HG02981 (cell line): Measurements from ENCODE around the gene CAMK2B.

Source experiments
- ATAC-seq: cut with Tn5 transposase; IDR thresholded peaks from one replicate; pipeline ENCODE4 v1.9.1; 2021; ENCODE audit warnings: mild to moderate bottlenecking, moderate library complexity; ENCODE audit not compliant: unreplicated experiment

Gene CAMK2B

GRCh38 chr7:44275957-44276570 lies 49.3 kb downstream of the CAMK2B start:
- ATAC-seq = no peak

GRCh38 chr7:44275146-44275545 lies 50.2 kb downstream of the CAMK2B start:
- no peak for ATAC-seq

GRCh38 chr7:44274623-44274975 lies 50.8 kb downstream of the CAMK2B start:
- no peak for ATAC-seq

GRCh38 chr7:44273681-44274622 lies 51.4 kb downstream of the CAMK2B start:
- ATAC-seq = no peak

- ATAC-seq = no peak
Measured at GRCh38 chr7:44272981-44273380, 52.4 kb downstream of the CAMK2B start.

- no peak for ATAC-seq
Measured at GRCh38 chr7:44272456-44272855, 52.9 kb downstream of the CAMK2B start.

GRCh38 chr7:44269943-44270493 lies 55.4 kb downstream of the CAMK2B start:
- no peak for ATAC-seq

- no peak for ATAC-seq
Measured at GRCh38 chr7:44269417-44269816, 56.0 kb downstream of the CAMK2B start.

GRCh38 chr7:44268671-44269070 lies 56.7 kb downstream of the CAMK2B start:
- ATAC-seq = no peak

GRCh38 chr7:44267719-44268421 lies 57.5 kb downstream of the CAMK2B start:
- ATAC-seq = no peak

GRCh38 chr7:44267178-44267577 lies 58.2 kb downstream of the CAMK2B start:
- no peak for ATAC-seq

GRCh38 chr7:44266526-44266925 lies 58.9 kb downstream of the CAMK2B start:
- ATAC-seq = no peak

- ATAC-seq = no peak
Measured at GRCh38 chr7:44265728-44266127, 59.7 kb downstream of the CAMK2B start.

- no peak for ATAC-seq
Measured at GRCh38 chr7:44264221-44264931, 61.0 kb downstream of the CAMK2B start.

- ATAC-seq = no peak
Measured at GRCh38 chr7:44263326-44264082, 61.9 kb downstream of the CAMK2B start.

GRCh38 chr7:44262031-44262430 lies 63.4 kb downstream of the CAMK2B start:
- ATAC-seq = no peak

- no peak for ATAC-seq
Measured at GRCh38 chr7:44261240-44261639, 64.2 kb downstream of the CAMK2B start.

- ATAC-seq = no peak
Measured at GRCh38 chr7:44259547-44260457, 65.6 kb downstream of the CAMK2B start.
